B cell (primary cell): Measurements from ENCODE around the gene ESRRB. TPM values are rescaled to one million over a fixed set of nuclear protein-coding genes. Genes with fewer than 3 reads are reported as not detected.

Source experiments
- ATAC-seq: fragments of 200-7000 bp; cut with Tn5 transposase; one replicate; pipeline ENCODE4 v1.10.0; 2021; ENCODE audit warnings: low read depth, mild to moderate bottlenecking, moderate number of reproducible peaks, moderate library complexity
- CTCF ChIA-PET: fragments of 350-600 bp; sonication (Branson Sonifier 250); formaldehyde crosslinking; loops from one replicate; lab custom pipeline; 2021; ENCODE audit warnings: antibody characterized with exemption, inconsistent platforms; lab: Charles Lee
- POLR2A ChIA-PET: fragments of 350-600 bp; sonication (Branson Sonifier 250); formaldehyde crosslinking; loops from one replicate; lab custom pipeline; 2021; ENCODE audit warnings: antibody characterized with exemption; lab: Charles Lee
- DNase-seq: peaks from one replicate; pipeline ENCODE4 v3.0.0; 2013
- H2AFZ ChIP-seq: 2 replicates; pipeline ENCODE4 v1.6.1; 2012; ENCODE audit warnings: mild to moderate bottlenecking, low read depth, low read length; ENCODE audit not compliant: insufficient read depth, poor library complexity, severe bottlenecking
- H3K27ac ChIP-seq, 2 donors: 1 replicate in 1 of 2; 2 replicates in 1 of 2; pipeline ENCODE4 v1.5.1; 2012 to 2013; ENCODE audit warnings: low read length in 2 of 2, mild to moderate bottlenecking in 2 of 2, moderate library complexity in 1 of 2
- H3K27me3 ChIP-seq, 4 experiments: fragments of 200-600 bp in 1 of 4; sonication (generic) in 1 of 4; replicated peaks in 1 of 4; 1 replicate in 2 of 4; 2 replicates in 2 of 4; pipeline versions ENCODE4 v1.6.1 to v1.7.0; 2013 to 2016; ENCODE audit warnings: low read length in 3 of 4, mild to moderate bottlenecking in 2 of 4, mixed read lengths in 1 of 4, moderate library complexity in 1 of 4; ENCODE audit not compliant: insufficient read depth in 4 of 4, control insufficient read depth in 3 of 4; ENCODE audit errors: control extremely low read depth in 1 of 4
- H3K36me3 ChIP-seq, 2 experiments: replicated peaks in 1 of 2; 1 replicate in 1 of 2; 2 replicates in 1 of 2; pipeline versions ENCODE4 v1.6.1 to v1.7.1; 2013; ENCODE audit warnings: low read length in 1 of 2; ENCODE audit not compliant: insufficient read depth in 2 of 2, control insufficient read depth in 1 of 2; ENCODE audit errors: control extremely low read depth in 1 of 2, extremely low read depth in 1 of 2
- H3K4me1 ChIP-seq, 2 donors: fragments of 200-600 bp in 1 of 2; sonication (generic) in 1 of 2; 1 replicate in 1 of 2; 2 replicates in 1 of 2; pipeline versions ENCODE4 v1.5.1 to v1.6.1; 2013 to 2017; ENCODE audit warnings: low read length in 2 of 2; ENCODE audit not compliant: control insufficient read depth in 2 of 2, insufficient read depth in 2 of 2
- H3K4me2 ChIP-seq: replicated peaks from 2 replicates; pipeline ENCODE3; 2012; ENCODE audit warnings: mild to moderate bottlenecking, low read depth, low read length; ENCODE audit not compliant: poor library complexity, severe bottlenecking
- H3K4me3 ChIP-seq, 5 experiments: fragments of 200-600 bp in 1 of 5; sonication (generic) in 1 of 5; 1 replicate in 3 of 5; 2 replicates in 2 of 5; pipeline versions ENCODE4 v1.5.1 to v1.7.0; 2011 to 2016; ENCODE audit warnings: low read length in 4 of 5, mild to moderate bottlenecking in 4 of 5, low read depth in 2 of 5, control low read depth in 1 of 5, moderate library complexity in 1 of 5; ENCODE audit not compliant: insufficient read depth in 1 of 5; ENCODE audit errors: control extremely low read depth in 1 of 5, extremely low read depth in 1 of 5
- H3K79me2 ChIP-seq: fragments of 200-600 bp; sonication (generic); one replicate; pipeline ENCODE4 v1.6.0; 2016; ENCODE audit warnings: low read length; ENCODE audit not compliant: control insufficient read depth, insufficient read depth
- H3K9ac ChIP-seq: fragments of 200-600 bp; sonication (generic); 2 replicates; pipeline ENCODE4 v1.6.1; 2017; ENCODE audit warnings: mild to moderate bottlenecking, low read length, moderate library complexity
- H3K9me3 ChIP-seq, 3 donors: one replicate each; pipeline versions ENCODE4 v1.6.1 to v1.7.1; 2013; ENCODE audit warnings: low read length in 2 of 3; ENCODE audit not compliant: control insufficient read depth in 2 of 3, insufficient read depth in 1 of 3; ENCODE audit errors: control extremely low read depth in 1 of 3
- H4K20me1 ChIP-seq: 2 replicates; pipeline ENCODE4 v1.6.0; 2012; ENCODE audit warnings: mild to moderate bottlenecking, low read length; ENCODE audit not compliant: insufficient read depth, control insufficient read depth, poor library complexity, severe bottlenecking
- H3K27ac Mint-ChIP-seq: one replicate; pipeline ENCODE4 v1.8.0; 2021; ENCODE audit warnings: mixed read lengths
- H3K27me3 Mint-ChIP-seq: one replicate; pipeline ENCODE4 v1.8.0; 2021; ENCODE audit warnings: mixed read lengths
- H3K4me1 Mint-ChIP-seq: one replicate; pipeline ENCODE4 v1.8.0; 2021; ENCODE audit warnings: mixed read lengths
- H3K4me3 Mint-ChIP-seq: one replicate; pipeline ENCODE4 v1.8.0; 2021; ENCODE audit warnings: mixed read lengths
- H3K9me3 Mint-ChIP-seq: one replicate; pipeline ENCODE4 v1.8.0; 2022; ENCODE audit warnings: mixed read lengths; ENCODE audit not compliant: insufficient read depth
- CTCF ChIP-seq: fragments of 200-600 bp; IDR thresholded peaks from one replicate; pipeline ENCODE4 v1.8.0; 2022; ENCODE audit warnings: antibody characterized with exemption, mild to moderate bottlenecking
- EZH2 ChIP-seq: IDR thresholded peaks from 2 replicates; pipeline ENCODE4 v1.6.1; 2012; ENCODE audit warnings: borderline replicate concordance, low read depth, mild to moderate bottlenecking, moderate library complexity, low read length; ENCODE audit not compliant: insufficient read depth, poor library complexity, severe bottlenecking
- WGBS: methylation state at CpG from one replicate; pipeline ENCODE4 v1.1.5; 2013; ENCODE audit warnings: missing lambda C conversion rate; ENCODE audit not compliant: insufficient coverage; 5-methylcytosine and 5-hydroxymethylcytosine counted together
- intact Hi-C: fragments of 100-400 bp; cut with micrococcal nuclease; formaldehyde crosslinking; loops from one replicate; pipeline ENCODE4 v1.10.0; 2022
- polyA plus RNA-seq: library from polyadenylated mRNA; depleted of rRNA; stranded (reverse); fragments of >200 nt; gene quantifications from 2 replicates; pipeline ENCODE4 v1.2.3, GENCODE V29; 2012
- total RNA-seq, 2 donors: library from RNA; stranded (reverse); fragments of 120-200 nt in 1 of 2; gene quantifications; 1 replicate in 1 of 2; 2 replicates in 1 of 2; pipeline versions ENCODE4 v1.2.3 to v1.2.4, GENCODE V29; 2013 to 2022

The ESRRB gene
- total and polyA plus RNA-seq, 2 donors (not counting 1 experiment from before 2014, with no cell fraction given) = 0.13 TPM; not detected in 1

- Histone ChIP-seq H3K27ac (no peak overlapping the region), H3K4me2 (no peak overlapping the region), H2AFZ (no peak overlapping the region), H3K36me3 (no peaks in the 10 kb centered on the region), H3K4me1 (no peaks in the 10 kb centered on the region), H3K4me3 (no peak overlapping the region), H4K20me1 (no peaks in the 10 kb centered on the region), H3K9me3 (no peaks in the 10 kb centered on the region), H3K27me3 (peaks cover 0 to 4% (median 0%) of the 10 kb centered on the region in 4 experiments), H3K9ac (no peak overlapping the region), H3K79me2 (no peaks in the 10 kb centered on the region)
- intact Hi-C loops = no loop called here
- WGBS = 77% methylated on average over 4 of the region's 6 CpGs
- TF ChIP-seq EZH2 (no peak), CTCF (no peak)
- ChIA-PET CTCF (no interaction called here), POLR2A (no interaction called here)
- ATAC-seq (no peak), DNase-seq (no peak)
- Mint-ChIP-seq H3K27ac (no peak overlapping the region), H3K4me3 (no peak overlapping the region), H3K27me3 (peaks cover 15% of the 10 kb centered on the region), H3K4me1 (no peaks in the 10 kb centered on the region), H3K9me3 (no peaks in the 10 kb centered on the region)
These were observed 124.5 kb downstream of the ESRRB start for GRCh38 chr14:76500480-76500879.

GRCh38 chr14:76501156-76501720 is 125.3 kb downstream of the ESRRB start:
- Mint-ChIP-seq H3K27ac (no peak overlapping the region), H3K9me3 (no peaks in the 10 kb centered on the region), H3K4me1 (no peaks in the 10 kb centered on the region), H3K4me3 (no peak overlapping the region), H3K27me3 (peaks cover 15% of the 10 kb centered on the region)
- Histone ChIP-seq H3K27me3 (peaks cover 0 to 4% (median 0%) of the 10 kb centered on the region in 4 experiments), H2AFZ (no peak overlapping the region), H3K79me2 (no peaks in the 10 kb centered on the region), H3K4me3 (no peak overlapping the region), H3K36me3 (no peaks in the 10 kb centered on the region), H3K4me1 (no peaks in the 10 kb centered on the region), H3K9me3 (no peaks in the 10 kb centered on the region), H3K9ac (no peak overlapping the region), H3K4me2 (no peak overlapping the region), H3K27ac (no peak overlapping the region), H4K20me1 (no peaks in the 10 kb centered on the region)
- TF ChIP-seq CTCF (no peak), EZH2 (no peak)
- intact Hi-C loops = no loop called here
- 61% methylated on average over 3 of the region's 7 CpGs for WGBS
- CTCF ChIA-PET = no interaction called here
- ATAC-seq = no peak
- DNase-seq = no peak
- POLR2A ChIA-PET = no interaction called here
